ENCODE results near the gene PDE4D.

The PDE4D gene

GRCh38 chr5:58925627-58926540, 967.6 kb downstream of the PDE4D start:
- DNase-seq (ENCODE audit: low read depth in 2 of 2, low spot score in 1 of 2) = no peak

GRCh38 chr5:58924306-58924705, 969.2 kb downstream of the PDE4D start:
- no peak for DNase-seq (ENCODE audit: low read depth in 2 of 2, low spot score in 1 of 2)

GRCh38 chr5:58923355-58923754, 970.2 kb downstream of the PDE4D start:
- DNase-seq (ENCODE audit: low read depth in 2 of 2, low spot score in 1 of 2) = no peak

GRCh38 chr5:58922461-58923171, 970.9 kb downstream of the PDE4D start:
- DNase-seq (ENCODE audit: low read depth in 2 of 2, low spot score in 1 of 2) = no peak

GRCh38 chr5:58921159-58921558, 972.4 kb downstream of the PDE4D start:
- no peak for DNase-seq (ENCODE audit: low read depth in 2 of 2, low spot score in 1 of 2)

GRCh38 chr5:58919833-58920232, 973.7 kb downstream of the PDE4D start:
- DNase-seq (ENCODE audit: low read depth in 2 of 2, low spot score in 1 of 2) = no peak

Measured in stimulated activated CD8-positive, alpha-beta memory T cell treated with anti-CD3 and anti-CD28 coated beads, Interleukin-4, amount 100 ng/mL, for 4 hours (primary cell).